HepG2 (cell line): ENCODE data around the gene CYP21A2. TPM values are rescaled to one million over a fixed set of nuclear protein-coding genes. Genes with fewer than 3 reads are reported as not detected.
"Not testable (repeated sequence)": the region's sequence is repeated elsewhere in the genome, so short reads cannot be mapped to it uniquely, and the experiment has no call there.

ENCODE experiments used
- ATAC-seq: fragments of 200-7000 bp; cut with Tn5 transposase; 3 replicates; pipeline ENCODE4 v1.9.1; 2020; ENCODE audit warnings: mild to moderate bottlenecking, moderate library complexity
- BruUV-seq: library from RNA; stranded (reverse); fragments of 400-500 nt; replicated peaks from 2 replicates; lab custom pipeline; 2021; lab: Mats Ljungman, UMichigan
- CTCF ChIA-PET: fragments of 300-600 bp; formaldehyde crosslinking; extraction: SDS; loops from one replicate; lab custom pipeline; 2021; ENCODE audit warnings: low total read pairs, inconsistent platforms, low intra/inter-chr PET ratio; lab: Yijun Ruan, JAX
- POLR2A ChIA-PET: fragments of 350-600 bp; sonication (Branson Sonifier 250); formaldehyde crosslinking; loops from one replicate; lab custom pipeline; 2020; ENCODE audit warnings: antibody characterized with exemption, inconsistent platforms; lab: Yijun Ruan, JAX
- DNase-seq: peaks from one replicate; pipeline ENCODE4 v3.0.0-alpha.2; 2015; ENCODE audit warnings: low spot score
- FAIRE-seq: peaks from 3 replicates; lab custom pipeline; 2011; peaks lifted over from hg19 to GRCh38; lab: Jason Lieb, UNC
- H2AFZ ChIP-seq: one replicate; pipeline ENCODE4 v1.6.1; 2011; ENCODE audit warnings: low read length, inconsistent platforms
- H3K27ac ChIP-seq: fragments of 300-600 bp; 3 replicates; pipeline ENCODE4 v1.8.0; 2011; ENCODE audit warnings: mixed run types, mild to moderate bottlenecking, mixed read lengths, low read length, inconsistent platforms; ENCODE audit not compliant: insufficient read depth; ENCODE audit errors: extremely low read length
- H3K27me3 ChIP-seq, 2 experiments: fragments of 200-600 bp in 1 of 2; 2 replicates in 1 of 2; 3 replicates in 1 of 2; pipeline versions ENCODE4 v1.6.0 to v1.8.0; 2011; ENCODE audit warnings: low read length in 2 of 2, mild to moderate bottlenecking in 2 of 2, moderate library complexity in 2 of 2, inconsistent platforms in 1 of 2; ENCODE audit not compliant: insufficient read depth in 2 of 2, control insufficient read depth in 1 of 2
- H3K36me3 ChIP-seq, 2 experiments: fragments of 200-600 bp in 1 of 2; replicated peaks in 1 of 2; 2 replicates in 1 of 2; 3 replicates in 1 of 2; pipeline versions ENCODE4 v1.5.1 to v1.8.0; 2011; ENCODE audit warnings: low read length in 2 of 2, inconsistent platforms in 1 of 2; ENCODE audit not compliant: insufficient read depth in 2 of 2, control insufficient read depth in 1 of 2
- H3K4me1 ChIP-seq: 2 replicates; pipeline ENCODE4 v1.5.1; 2012; ENCODE audit warnings: low read length, inconsistent platforms; ENCODE audit not compliant: insufficient read depth
- H3K4me2 ChIP-seq: 2 replicates; pipeline ENCODE4 v1.6.0; 2011; ENCODE audit warnings: low read depth, low read length, inconsistent platforms
- H3K4me3 ChIP-seq, 3 experiments: fragments of 200-600 bp in 1 of 3; sonication (generic), shearing (Covaris generic) in 1 of 3; replicated peaks in 1 of 3; 2 replicates each; pipeline ENCODE4 v1.5.1; 2011 to 2016; ENCODE audit warnings: low read length in 3 of 3, inconsistent platforms in 2 of 3, low read depth in 2 of 3, mild to moderate bottlenecking in 2 of 3, control low read depth in 1 of 3, mixed read lengths in 1 of 3; ENCODE audit not compliant: insufficient read depth in 1 of 3
- H3K79me2 ChIP-seq: one replicate; pipeline ENCODE4 v1.6.1; 2011; ENCODE audit warnings: low read length, inconsistent platforms; ENCODE audit not compliant: insufficient read depth
- H3K9ac ChIP-seq: 2 replicates; pipeline ENCODE4 v1.6.0; 2011; ENCODE audit warnings: mild to moderate bottlenecking, low read depth, low read length, inconsistent platforms; ENCODE audit not compliant: insufficient read depth
- H3K9me3 ChIP-seq: 2 replicates; pipeline ENCODE4 v1.5.1; 2012; ENCODE audit warnings: mild to moderate bottlenecking, low read length
- H4K20me1 ChIP-seq: 2 replicates; pipeline ENCODE4 v1.6.0; 2011; ENCODE audit warnings: inconsistent platforms, mild to moderate bottlenecking, low read length, moderate library complexity; ENCODE audit not compliant: insufficient read depth
- CHCHD3 ChIP-seq: sonication (generic); formaldehyde crosslinking; IDR thresholded peaks from 2 replicates; pipeline ENCODE4 v1.8.0; 2022; ENCODE audit warnings: mild to moderate bottlenecking, missing genetic modification reagents, moderate library complexity
- HOXA5 ChIP-seq: sonication (generic); formaldehyde crosslinking; IDR thresholded peaks from 2 replicates; pipeline ENCODE4 v1.4.0; 2020; ENCODE audit warnings: missing genetic modification reagents
- MED1 ChIP-seq: sonication (generic); formaldehyde crosslinking; IDR thresholded peaks from 2 replicates; pipeline ENCODE4 v1.4.0; 2020; ENCODE audit warnings: missing genetic modification reagents
- NFRKB ChIP-seq: fragments of 450-650 bp; IDR thresholded peaks from 2 replicates; pipeline ENCODE4 v1.6.1; 2017
- ZC3H13 ChIP-seq: sonication (generic); formaldehyde crosslinking; IDR thresholded peaks from 2 replicates; pipeline ENCODE4 v1.8.1; 2023; ENCODE audit warnings: mild to moderate bottlenecking, missing genetic modification reagents, moderate library complexity
- ZNF468 ChIP-seq: sonication (generic); formaldehyde crosslinking; IDR thresholded peaks from 2 replicates; pipeline ENCODE4 v1.8.0; 2022; ENCODE audit warnings: mild to moderate bottlenecking, moderate library complexity, missing genetic modification reagents
- ZNF616 ChIP-seq: sonication (generic); formaldehyde crosslinking; IDR thresholded peaks from 2 replicates; pipeline ENCODE4 v1.5.0; 2020; ENCODE audit warnings: low read depth, mild to moderate bottlenecking, missing genetic modification reagents
- ZNF7 ChIP-seq: IDR thresholded peaks from 2 replicates; pipeline ENCODE4 v1.6.1; 2016; ENCODE audit warnings: missing biosample characterization, missing genetic modification reagents
- WGBS: methylation state at CpG from one replicate; pipeline ENCODE4 v1.1.6; 2017; ENCODE audit warnings: low lambda C conversion rate; 5-methylcytosine and 5-hydroxymethylcytosine counted together
- in situ Hi-C: cut with HindIII; loops from 2 replicates; pipeline ENCODE4 v1.10.0; 2017; ENCODE audit warnings: low pct_unique_long_range_greater_than_20kb; ENCODE audit not compliant: extremely low pct_ligation_motif_present
- intact Hi-C: fragments of 100-400 bp; cut with micrococcal nuclease; formaldehyde crosslinking; loops from one replicate; pipeline ENCODE4 v1.10.0; 2022; ENCODE audit not compliant: unreplicated experiment
- polyA plus RNA-seq, 8 experiments: library from polyadenylated mRNA; depleted of rRNA in 3 of 8; stranded (reverse) in 7 of 8; unstranded in 1 of 8; fragments of >200 nt; fragmentation: Illumina TruSeq in 4 of 8; extraction: Trizol in 4 of 8; gene quantifications; 2 replicates each; pipeline versions ENCODE4 v1.2.1 to v1.2.3, GENCODE V29; 2011 to 2016; ENCODE audit warnings: low read depth in 4 of 8, missing spikeins in 1 of 8, mixed read lengths in 1 of 8; ENCODE audit not compliant: insufficient read depth in 1 of 8
- total RNA-seq, 5 experiments: library from RNA; depleted of rRNA; stranded (reverse); fragments of >200 nt; fragmentation: Illumina TruSeq; extraction: Trizol; gene quantifications; 2 replicates each; pipeline ENCODE4 v1.2.3, GENCODE V29; 2016; ENCODE audit warnings: low read depth in 1 of 5
- TF ChIP-seq, protein P1 (sequence below): sonication (generic); formaldehyde crosslinking; IDR thresholded peaks from 2 replicates; pipeline ENCODE4 v1.4.0; 2020; ENCODE audit warnings: missing genetic modification reagents, mild to moderate bottlenecking, borderline replicate concordance

The CYP21A2 gene
- total and polyA plus RNA-seq, 2 of the 13 experiments (the other 11 are each of a cell fraction or from before 2014, with no cell fraction given) = 1.5 to 6.3 TPM

DNA sequence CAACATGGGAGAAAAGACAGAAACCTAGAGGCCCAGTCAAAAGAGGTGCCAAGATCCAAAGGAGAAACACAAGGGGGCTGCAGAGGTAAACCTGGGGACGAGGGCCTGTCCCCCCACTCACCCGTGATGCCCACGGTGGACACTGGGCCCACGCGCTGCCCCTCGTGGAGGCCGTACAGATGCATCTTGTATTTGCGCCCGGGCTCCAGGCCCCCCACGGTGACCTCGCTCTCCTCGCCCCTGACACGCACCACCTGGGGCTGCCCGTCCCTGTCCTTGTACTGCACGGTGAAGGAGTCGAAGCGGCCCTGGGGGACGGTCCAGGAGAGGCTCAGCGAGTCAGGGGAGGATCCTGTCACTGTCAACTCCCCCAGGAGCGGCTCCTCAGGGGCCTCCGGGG is 10.9 kb downstream of the CYP21A2 start:
- H3K36me3 ChIP-seq, intact Hi-C loops, H3K27ac ChIP-seq, H3K4me3 ChIP-seq, H3K79me2 ChIP-seq, H3K9me3 ChIP-seq, FAIRE-seq, ATAC-seq, DNase-seq, BruUV-seq, in situ Hi-C loops, H2AFZ ChIP-seq, H4K20me1 ChIP-seq, H3K9ac ChIP-seq, H3K4me2 ChIP-seq: not testable (repeated sequence)
- Histone ChIP-seq H3K27me3 (peaks cover 19 to 34% of the 10 kb centered on the region in 2 experiments; a peak in 3 of 5 replicates), H3K4me1 (peaks cover 32% of the 10 kb centered on the region)
- POLR2A ChIA-PET = interaction anchor here (1.6 to 1.7 kb wide), 2 partner anchors 79 to 146 kb away, joined by 4 to 9 read pairs; partner anchors contain the start of gene ATF6B
- CTCF ChIA-PET = interaction anchor here (1.4 to 1.6 kb wide), 2 partner anchors 38 to 105 kb away, joined by 5 to 6 read pairs; partner anchors contain the start of gene PPT2
- WGBS = 86% methylated on average over 19 of the region's 21 CpGs

DNA sequence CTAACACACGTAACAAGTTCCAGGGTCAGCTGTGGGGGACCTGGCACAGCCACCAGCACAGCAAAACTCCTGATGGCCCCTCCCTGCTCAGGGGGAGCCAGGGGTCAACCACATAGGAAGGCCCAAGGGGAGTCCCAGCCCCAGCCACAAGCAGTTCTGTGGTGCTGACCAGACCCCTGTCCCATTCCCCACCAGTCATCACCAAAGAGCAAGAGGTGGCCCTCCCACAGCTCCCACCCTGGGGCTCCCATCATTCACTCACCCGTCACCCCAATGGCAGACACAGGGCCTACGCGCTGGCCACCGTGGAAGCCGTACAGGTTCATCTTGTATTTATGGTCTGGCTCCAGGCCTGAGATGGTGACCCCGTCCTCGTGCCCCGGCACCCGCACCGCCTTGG is 11.5 kb downstream of the CYP21A2 start:
- peaks cover 19 to 40% of the 10 kb centered on the region in 2 experiments; a peak in 4 of 5 replicates for H3K27me3 ChIP-seq
- H3K9ac ChIP-seq, H3K4me2 ChIP-seq, FAIRE-seq, ATAC-seq, DNase-seq, POLR2A ChIA-PET, H3K4me3 ChIP-seq, H3K79me2 ChIP-seq, H3K27ac ChIP-seq, H4K20me1 ChIP-seq, BruUV-seq, in situ Hi-C loops, intact Hi-C loops, H3K36me3 ChIP-seq, H2AFZ ChIP-seq, H3K9me3 ChIP-seq, CTCF ChIA-PET: not testable (repeated sequence)
- 89% methylated on average over 11 of the region's 11 CpGs for WGBS
- H3K4me1 ChIP-seq = peaks cover 32% of the 10 kb centered on the region

DNA sequence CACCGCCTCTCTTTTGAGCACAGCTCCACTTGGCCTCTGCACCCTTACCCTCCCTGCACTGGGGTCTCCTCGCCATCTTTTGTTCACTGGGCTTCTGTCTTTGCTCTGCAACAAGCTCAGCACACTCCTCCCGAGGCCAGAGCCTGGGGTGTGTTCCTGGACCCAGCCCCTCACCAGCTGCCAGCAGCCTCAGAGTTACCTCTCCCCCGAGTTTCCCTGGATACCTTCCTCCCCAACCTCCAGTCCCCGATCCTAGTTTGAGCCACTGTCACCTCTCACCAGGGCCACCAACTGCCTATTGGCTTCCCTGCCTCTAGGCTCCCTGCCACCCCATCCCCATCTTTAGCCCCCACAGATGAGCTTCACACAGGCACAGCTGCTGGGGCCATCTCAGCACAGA is 12.3 kb downstream of the CYP21A2 start:
- Histone ChIP-seq H3K9ac (no peak overlapping the region), H3K27me3 (peaks cover 21 to 48% of the 10 kb centered on the region in 2 experiments; a peak in 4 of 5 replicates), H3K27ac (no peak overlapping the region), H2AFZ (no peak overlapping the region), H3K79me2 (no peaks in the 10 kb centered on the region), H3K4me3 (no peak overlapping the region), H3K4me2 (no peak overlapping the region), H3K4me1 (peaks cover 32% of the 10 kb centered on the region), H4K20me1 (no peaks in the 10 kb centered on the region), H3K9me3 (no peaks in the 10 kb centered on the region), H3K36me3 (no peaks in the 10 kb centered on the region)
- ChIA-PET POLR2A (no interaction called here), CTCF (no interaction called here)
- intact Hi-C loops = no loop called here
- 21% methylated on average over 5 of the region's 5 CpGs for WGBS
- no peak for ATAC-seq
- BruUV-seq = no TSS peak
- no peak for TF ChIP-seq NFRKB
- no peak for TF ChIP-seq HOXA5 (CRISPR knock-in tag)
- no peak for TF ChIP-seq MED1 (CRISPR knock-in tag)
- no peak for TF ChIP-seq ZNF468
- TF ChIP-seq ZNF616 = no peak
- TF ChIP-seq, protein P1, sequence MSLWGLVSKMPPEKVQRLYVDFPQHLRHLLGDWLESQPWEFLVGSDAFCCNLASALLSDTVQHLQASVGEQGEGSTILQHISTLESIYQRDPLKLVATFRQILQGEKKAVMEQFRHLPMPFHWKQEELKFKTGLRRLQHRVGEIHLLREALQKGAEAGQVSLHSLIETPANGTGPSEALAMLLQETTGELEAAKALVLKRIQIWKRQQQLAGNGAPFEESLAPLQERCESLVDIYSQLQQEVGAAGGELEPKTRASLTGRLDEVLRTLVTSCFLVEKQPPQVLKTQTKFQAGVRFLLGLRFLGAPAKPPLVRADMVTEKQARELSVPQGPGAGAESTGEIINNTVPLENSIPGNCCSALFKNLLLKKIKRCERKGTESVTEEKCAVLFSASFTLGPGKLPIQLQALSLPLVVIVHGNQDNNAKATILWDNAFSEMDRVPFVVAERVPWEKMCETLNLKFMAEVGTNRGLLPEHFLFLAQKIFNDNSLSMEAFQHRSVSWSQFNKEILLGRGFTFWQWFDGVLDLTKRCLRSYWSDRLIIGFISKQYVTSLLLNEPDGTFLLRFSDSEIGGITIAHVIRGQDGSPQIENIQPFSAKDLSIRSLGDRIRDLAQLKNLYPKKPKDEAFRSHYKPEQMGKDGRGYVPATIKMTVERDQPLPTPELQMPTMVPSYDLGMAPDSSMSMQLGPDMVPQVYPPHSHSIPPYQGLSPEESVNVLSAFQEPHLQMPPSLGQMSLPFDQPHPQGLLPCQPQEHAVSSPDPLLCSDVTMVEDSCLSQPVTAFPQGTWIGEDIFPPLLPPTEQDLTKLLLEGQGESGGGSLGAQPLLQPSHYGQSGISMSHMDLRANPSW (CRISPR knock-in tag) = no peak
- no peak for TF ChIP-seq ZC3H13 (CRISPR knock-in tag)
- TF ChIP-seq ZNF7 (CRISPR knock-in tag) = no peak
- TF ChIP-seq CHCHD3 = no peak
- no peak for DNase-seq
- in situ Hi-C loops = no loop called here
- no peak for FAIRE-seq
